Suprapubic skin (tissue), 4 donors: ENCODE results near the gene VPS8.

Experiments
- EP300 ChIP-seq: sonication (generic); formaldehyde crosslinking; IDR thresholded peaks from one replicate; pipeline ENCODE4 v1.6.1; 2017; ENCODE audit warnings: antibody characterized with exemption
- POLR2AphosphoS5 ChIP-seq, 3 donors: sonication (generic); formaldehyde crosslinking; IDR thresholded peaks; one replicate each; pipeline ENCODE4 v1.6.1; 2017; ENCODE audit warnings: antibody characterized with exemption in 3 of 3
- TF ChIP-seq, protein P1 (sequence below), 2 donors: fragments of 200-600 bp in 1 of 2; fragments of 450-650 bp in 1 of 2; sonication (generic) in 1 of 2; IDR thresholded peaks; one replicate each; pipeline ENCODE4 v1.5.1; 2016 to 2019; ENCODE audit warnings: antibody characterized with exemption in 2 of 2, mild to moderate bottlenecking in 1 of 2, moderate library complexity in 1 of 2

DNA sequence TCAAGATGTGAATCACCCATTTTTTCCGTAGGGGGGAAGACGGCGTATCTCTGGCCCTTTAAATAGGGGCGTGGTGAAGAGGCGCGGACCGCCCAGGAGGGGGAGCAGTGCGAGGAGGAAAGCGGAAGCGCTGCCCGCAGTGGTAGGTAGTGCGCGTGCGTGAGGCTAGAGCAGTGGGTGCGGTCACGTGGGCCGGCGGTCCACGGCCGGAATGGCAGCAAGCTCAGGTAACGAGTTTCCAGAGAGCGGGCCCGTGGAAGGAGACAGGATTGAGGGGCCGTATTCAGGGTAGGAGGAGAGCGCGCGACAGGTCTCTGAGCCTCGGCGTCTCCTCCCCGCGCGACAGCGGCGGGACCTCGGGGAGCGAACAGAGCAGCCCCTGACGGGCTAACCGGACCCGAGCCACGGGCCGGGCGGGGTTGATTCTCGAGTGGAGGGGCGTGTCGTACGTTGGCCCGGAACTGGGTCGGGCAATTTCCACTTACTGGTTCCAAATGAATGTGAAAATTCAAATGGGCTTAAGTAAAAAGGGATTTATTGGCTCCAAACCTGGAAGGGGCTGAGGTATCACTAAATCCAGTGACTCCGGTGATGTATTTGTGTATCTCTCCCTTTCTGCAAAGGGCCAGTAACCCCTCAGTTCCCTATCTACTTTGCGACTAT is at the start of gene VPS8:
- TF ChIP-seq POLR2AphosphoS5 (IDR thresholded peaks at IDR 0.05) (peak in 1 of 3 donors; percentile 56), EP300 (no peak)
- TF ChIP-seq, protein P1, sequence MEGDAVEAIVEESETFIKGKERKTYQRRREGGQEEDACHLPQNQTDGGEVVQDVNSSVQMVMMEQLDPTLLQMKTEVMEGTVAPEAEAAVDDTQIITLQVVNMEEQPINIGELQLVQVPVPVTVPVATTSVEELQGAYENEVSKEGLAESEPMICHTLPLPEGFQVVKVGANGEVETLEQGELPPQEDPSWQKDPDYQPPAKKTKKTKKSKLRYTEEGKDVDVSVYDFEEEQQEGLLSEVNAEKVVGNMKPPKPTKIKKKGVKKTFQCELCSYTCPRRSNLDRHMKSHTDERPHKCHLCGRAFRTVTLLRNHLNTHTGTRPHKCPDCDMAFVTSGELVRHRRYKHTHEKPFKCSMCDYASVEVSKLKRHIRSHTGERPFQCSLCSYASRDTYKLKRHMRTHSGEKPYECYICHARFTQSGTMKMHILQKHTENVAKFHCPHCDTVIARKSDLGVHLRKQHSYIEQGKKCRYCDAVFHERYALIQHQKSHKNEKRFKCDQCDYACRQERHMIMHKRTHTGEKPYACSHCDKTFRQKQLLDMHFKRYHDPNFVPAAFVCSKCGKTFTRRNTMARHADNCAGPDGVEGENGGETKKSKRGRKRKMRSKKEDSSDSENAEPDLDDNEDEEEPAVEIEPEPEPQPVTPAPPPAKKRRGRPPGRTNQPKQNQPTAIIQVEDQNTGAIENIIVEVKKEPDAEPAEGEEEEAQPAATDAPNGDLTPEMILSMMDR (IDR thresholded peaks at IDR 0.05) = peak; percentile 48 to 73
